Small intestine (tissue), 7 donors: ENCODE results near the gene CAP2. TPM values are rescaled to one million over a fixed set of nuclear protein-coding genes. Genes with fewer than 3 reads are reported as not detected.

Experiments
- DNase-seq, 2 donors: peaks; one replicate each; pipeline versions ENCODE4 v3.0.0 to v3.0.0-alpha.2; 2013
- FAIRE-seq: peaks from 2 replicates; lab custom pipeline; 2012; peaks lifted over from hg19 to GRCh38; lab: Jason Lieb, UNC
- H3K27ac ChIP-seq, 3 donors: one replicate each; pipeline ENCODE4 v1.5.1; 2013; ENCODE audit warnings: low read length in 2 of 3, mild to moderate bottlenecking in 2 of 3, control low read depth in 1 of 3, inconsistent platforms in 1 of 3, low read depth in 1 of 3, moderate library complexity in 1 of 3
- H3K27me3 ChIP-seq, 3 donors: one replicate each; pipeline ENCODE4 v1.6.1; 2013; ENCODE audit warnings: low read length in 3 of 3, inconsistent platforms in 1 of 3; ENCODE audit not compliant: control insufficient read depth in 3 of 3, insufficient read depth in 3 of 3
- H3K36me3 ChIP-seq, 3 donors: one replicate each; pipeline ENCODE4 v1.6.1; 2013; ENCODE audit warnings: low read length in 3 of 3, inconsistent platforms in 1 of 3, low read depth in 1 of 3, mild to moderate bottlenecking in 1 of 3, moderate library complexity in 1 of 3; ENCODE audit not compliant: control insufficient read depth in 3 of 3, insufficient read depth in 2 of 3
- H3K4me1 ChIP-seq, 3 donors: one replicate each; pipeline ENCODE4 v1.6.1; 2013; ENCODE audit warnings: low read length in 2 of 3, inconsistent platforms in 1 of 3, low read depth in 1 of 3, mild to moderate bottlenecking in 1 of 3, moderate library complexity in 1 of 3; ENCODE audit not compliant: control insufficient read depth in 3 of 3, insufficient read depth in 2 of 3
- H3K4me3 ChIP-seq, 3 donors: one replicate each; pipeline ENCODE4 v1.5.1; 2013; ENCODE audit warnings: low read length in 3 of 3, control low read depth in 1 of 3, inconsistent platforms in 1 of 3, low read depth in 1 of 3, mild to moderate bottlenecking in 1 of 3, moderate library complexity in 1 of 3
- H3K9me3 ChIP-seq, 2 donors: one replicate each; pipeline ENCODE4 v1.6.1; 2013; ENCODE audit warnings: low read depth in 1 of 2, low read length in 1 of 2; ENCODE audit not compliant: control insufficient read depth in 2 of 2, insufficient read depth in 1 of 2
- WGBS, 3 donors: extraction: QIAGEN DNeasy Blood & Tissue Kit; methylation state at CpG; one replicate each; pipeline ENCODE4 v1.1.7; 2013; 5-methylcytosine and 5-hydroxymethylcytosine counted together
- polyA plus RNA-seq, 4 donors: library from polyadenylated mRNA; stranded (reverse) in 3 of 4; unstranded in 1 of 4; fragments of 200-250 nt in 3 of 4; fragments of 120-200 nt in 1 of 4; gene quantifications; one replicate each; pipeline versions ENCODE4 v1.2.1 to v1.2.3, GENCODE V29; 2013
- donor health status: healthy with polysubstance abuse.
- donor health status: control.
- donor health status: control.
- donor health status: Bipolar disorder and iron deficiency.
- donor health status: healthy.

Gene CAP2
- polyA plus RNA-seq, 4 donors = 0.89 to 3.0 (median 2.3) TPM

- no peak for FAIRE-seq
These were observed 99.9 kb downstream of the CAP2 start for GRCh38 chr6:17493286-17493685.

GRCh38 chr6:17494177-17494576 is 100.8 kb downstream of the CAP2 start:
- 88 to 92% (median 92%) methylated on average over 4 of the region's 4 CpGs for WGBS, 3 donors
- FAIRE-seq (no peak), DNase-seq (no peak)
- Histone ChIP-seq H3K36me3 (no peaks in the 10 kb centered on the region), H3K27me3 (no peaks in the 10 kb centered on the region), H3K4me3 (no peak overlapping the region), H3K9me3 (no peaks in the 10 kb centered on the region), H3K4me1 (peaks cover 0 to 3% (median 0%) of the 10 kb centered on the region in 3 donors), H3K27ac (no peak overlapping the region)

More at GRCh38 chr6:17493286-17493685, 99.9 kb downstream of the CAP2 start:
- H3K27me3 ChIP-seq = no peaks in the 10 kb centered on the region
- 81 to 94% (median 92%) methylated on average over 2 of the region's 2 CpGs for WGBS, 3 donors
- H3K4me1 ChIP-seq = peaks cover 0 to 3% (median 0%) of the 10 kb centered on the region in 3 donors
- H3K27ac ChIP-seq = no peak overlapping the region
- H3K9me3 ChIP-seq = no peaks in the 10 kb centered on the region
- H3K4me3 ChIP-seq = no peak overlapping the region
- H3K36me3 ChIP-seq = no peaks in the 10 kb centered on the region
- DNase-seq = no peak

GRCh38 chr6:17494919-17495318 is 101.5 kb downstream of the CAP2 start:
- WGBS, 3 donors = 87 to 95% (median 93%) methylated on average over 2 of the region's 2 CpGs
- FAIRE-seq = no peak
- DNase-seq = no peak
- Histone ChIP-seq H3K4me3 (no peak overlapping the region), H3K4me1 (peaks cover 0 to 3% (median 0%) of the 10 kb centered on the region in 3 donors), H3K36me3 (no peaks in the 10 kb centered on the region), H3K9me3 (no peaks in the 10 kb centered on the region), H3K27ac (no peak overlapping the region), H3K27me3 (no peaks in the 10 kb centered on the region)

GRCh38 chr6:17497535-17498095 is 104.2 kb downstream of the CAP2 start:
- H3K4me1 ChIP-seq = no peaks in the 10 kb centered on the region
- H3K27ac ChIP-seq = no peak overlapping the region
- no peaks in the 10 kb centered on the region for H3K27me3 ChIP-seq
- no peak overlapping the region for H3K4me3 ChIP-seq
- H3K9me3 ChIP-seq = no peaks in the 10 kb centered on the region
- H3K36me3 ChIP-seq = no peaks in the 10 kb centered on the region
- 60 to 70% (median 64%) methylated on average over 4 of the region's 4 CpGs for WGBS, 3 donors
- no peak for FAIRE-seq
- DNase-seq = no peak

- Histone ChIP-seq H3K27ac (no peak overlapping the region), H3K36me3 (no peaks in the 10 kb centered on the region), H3K4me3 (no peak overlapping the region), H3K4me1 (no peaks in the 10 kb centered on the region), H3K27me3 (no peaks in the 10 kb centered on the region), H3K9me3 (no peaks in the 10 kb centered on the region)
- FAIRE-seq (no peak), DNase-seq (no peak)
- WGBS, 3 donors = 75 to 88% (median 86%) methylated on average over 3 of the region's 3 CpGs
These were observed 108.0 kb downstream of the CAP2 start for GRCh38 chr6:17501442-17501841.

GRCh38 chr6:17501982-17502704 is 108.7 kb downstream of the CAP2 start:
- H3K9me3 ChIP-seq = no peaks in the 10 kb centered on the region
- no peaks in the 10 kb centered on the region for H3K27me3 ChIP-seq
- WGBS, 3 donors = 57 to 73% (median 59%) methylated on average over 3 of the region's 3 CpGs
- no peak overlapping the region for H3K4me3 ChIP-seq
- no peak for DNase-seq
- no peaks in the 10 kb centered on the region for H3K4me1 ChIP-seq
- no peaks in the 10 kb centered on the region for H3K36me3 ChIP-seq
- FAIRE-seq = no peak
- no peak overlapping the region for H3K27ac ChIP-seq

GRCh38 chr6:17503051-17503450 is 109.7 kb downstream of the CAP2 start:
- DNase-seq (no peak), FAIRE-seq (no peak)
- WGBS, 3 donors = 92 to 95% (median 95%) methylated on average over 7 of the region's 7 CpGs
- no peaks in the 10 kb centered on the region for H3K27me3 ChIP-seq
- no peaks in the 10 kb centered on the region for H3K36me3 ChIP-seq
- no peaks in the 10 kb centered on the region for H3K4me1 ChIP-seq
- no peaks in the 10 kb centered on the region for H3K9me3 ChIP-seq
- H3K27ac ChIP-seq = no peak overlapping the region
- no peak overlapping the region for H3K4me3 ChIP-seq

- Histone ChIP-seq H3K27ac (no peak overlapping the region), H3K9me3 (no peaks in the 10 kb centered on the region), H3K4me1 (no peaks in the 10 kb centered on the region), H3K36me3 (no peaks in the 10 kb centered on the region), H3K27me3 (no peaks in the 10 kb centered on the region), H3K4me3 (no peak overlapping the region)
- DNase-seq = no peak
- FAIRE-seq = no peak
- 71 to 86% (median 79%) methylated on average over 1 of the region's 1 CpG for WGBS, 3 donors
These were observed 110.6 kb downstream of the CAP2 start for GRCh38 chr6:17504005-17504404.
